H1 (cell line): ENCODE measurements around the gene BORCS8. TPM values are rescaled to one million over a fixed set of nuclear protein-coding genes. Genes with fewer than 3 reads are reported as not detected.

Experiments used
- CTCF ChIA-PET: fragments of 300-600 bp; sonication (Branson Sonifier 250); formaldehyde crosslinking; loops from one replicate; lab custom pipeline; 2021; ENCODE audit not compliant: partially characterized antibody; lab: Charles Lee
- POLR2A ChIA-PET: fragments of 300-600 bp; sonication (Branson Sonifier 250); formaldehyde crosslinking; loops from one replicate; lab custom pipeline; 2021; ENCODE audit warnings: inconsistent platforms; ENCODE audit not compliant: partially characterized antibody; lab: Charles Lee
- DNase-seq, 2 experiments: peaks; one replicate each; pipeline versions ENCODE4 v3.0.0 to v3.0.0-alpha.2; 2010 to 2022; ENCODE audit warnings: low spot score in 2 of 2, low read depth in 1 of 2, mixed read lengths in 1 of 2
- FAIRE-seq: peaks from 2 replicates; lab custom pipeline; 2011; peaks lifted over from hg19 to GRCh38; lab: Jason Lieb, UNC
- H2AFZ ChIP-seq: 2 replicates; pipeline ENCODE4 v1.8.1; 2012; ENCODE audit warnings: low read length, inconsistent platforms
- H2AK5ac ChIP-seq: 2 replicates; pipeline ENCODE4 v1.6.1; 2013; ENCODE audit warnings: low read depth, low read length
- H2BK120ac ChIP-seq: replicated peaks from 2 replicates; pipeline ENCODE3; 2013; ENCODE audit warnings: low read depth, low read length, inconsistent platforms
- H2BK12ac ChIP-seq: 2 replicates; pipeline ENCODE4 v1.6.1; 2013; ENCODE audit warnings: low read depth, low read length
- H2BK15ac ChIP-seq: 2 replicates; pipeline ENCODE4 v1.6.1; 2013; ENCODE audit warnings: low read length
- H2BK20ac ChIP-seq: 2 replicates; pipeline ENCODE4 v1.6.1; 2013; ENCODE audit warnings: low read length
- H2BK5ac ChIP-seq: 2 replicates; pipeline ENCODE4 v1.6.1; 2013; ENCODE audit warnings: low read depth, low read length
- H3K14ac ChIP-seq: 2 replicates; pipeline ENCODE4 v1.6.1; 2013; ENCODE audit warnings: inconsistent platforms; ENCODE audit not compliant: insufficient read length
- H3K18ac ChIP-seq: 2 replicates; pipeline ENCODE4 v1.6.1; 2013; ENCODE audit warnings: low read length; ENCODE audit errors: extremely low read depth
- H3K23ac ChIP-seq: 2 replicates; pipeline ENCODE4 v1.6.1; 2013; ENCODE audit warnings: inconsistent platforms; ENCODE audit not compliant: insufficient read length
- H3K23me2 ChIP-seq: 2 replicates; pipeline ENCODE4 v1.6.1; 2013; ENCODE audit warnings: low read depth, low read length
- H3K27ac ChIP-seq: 2 replicates; pipeline ENCODE4 v1.6.1; 2011; ENCODE audit warnings: low read depth, low read length, inconsistent platforms
- H3K27me3 ChIP-seq, 4 experiments: replicated peaks in 1 of 4; 1 replicate in 1 of 4; 2 replicates in 3 of 4; pipeline versions ENCODE4 v1.6.1 to v1.8.1; 2011 to 2013; ENCODE audit warnings: low read length in 3 of 4, mild to moderate bottlenecking in 3 of 4, inconsistent platforms in 2 of 4, mixed read lengths in 2 of 4, moderate library complexity in 1 of 4; ENCODE audit not compliant: control insufficient read depth in 3 of 4, insufficient read depth in 3 of 4; ENCODE audit errors: extremely low read depth in 1 of 4
- H3K36me3 ChIP-seq, 4 experiments: 2 replicates each; pipeline versions ENCODE4 v1.6.1 to v1.8.1; 2011 to 2013; ENCODE audit warnings: mild to moderate bottlenecking in 4 of 4, low read length in 3 of 4, moderate library complexity in 2 of 4, control low read depth in 1 of 4, inconsistent platforms in 1 of 4; ENCODE audit not compliant: insufficient read depth in 4 of 4, control insufficient read depth in 2 of 4
- H3K4ac ChIP-seq: replicated peaks from 2 replicates; pipeline ENCODE3; 2013; ENCODE audit warnings: low read length, low read depth, mixed read lengths, inconsistent platforms; ENCODE audit not compliant: insufficient read length
- H3K4me1 ChIP-seq, 4 experiments: replicated peaks in 1 of 4; 1 replicate in 1 of 4; 2 replicates in 3 of 4; pipeline versions ENCODE4 v1.6.1 to v1.8.1; 2011 to 2013; ENCODE audit warnings: low read length in 3 of 4, inconsistent platforms in 2 of 4, mixed read lengths in 1 of 4; ENCODE audit not compliant: insufficient read depth in 4 of 4, control insufficient read depth in 3 of 4
- H3K4me2 ChIP-seq, 2 experiments: 2 replicates each; pipeline versions ENCODE4 v1.6.1 to v1.8.1; 2011 to 2013; ENCODE audit warnings: low read depth in 2 of 2, low read length in 2 of 2, control low read depth in 1 of 2, inconsistent platforms in 1 of 2, mild to moderate bottlenecking in 1 of 2; ENCODE audit not compliant: insufficient read depth in 1 of 2
- H3K4me3 ChIP-seq, 4 experiments: fragments of 200-600, 300-600 bp in 1 of 4; sonication (generic), shearing (Covaris generic), sonication (Bioruptor Twin) in 1 of 4; 2 replicates each; pipeline versions ENCODE4 v1.5.1 to v1.8.1; 2011 to 2016; ENCODE audit warnings: low read length in 4 of 4, low read depth in 3 of 4, control low read depth in 2 of 4, inconsistent platforms in 2 of 4, mild to moderate bottlenecking in 2 of 4, mixed read lengths in 1 of 4, moderate library complexity in 1 of 4; ENCODE audit not compliant: insufficient read depth in 2 of 4; ENCODE audit errors: extremely low read depth in 1 of 4
- H3K56ac ChIP-seq: replicated peaks from 2 replicates; pipeline ENCODE3; 2013; ENCODE audit warnings: low read depth, mild to moderate bottlenecking, mixed read lengths, low read length, inconsistent platforms; ENCODE audit not compliant: insufficient read length
- H3K79me1 ChIP-seq: 2 replicates; pipeline ENCODE4 v1.6.1; 2013; ENCODE audit warnings: low read depth, low read length, control low read depth
- H3K79me2 ChIP-seq, 2 experiments: 2 replicates each; pipeline versions ENCODE4 v1.6.1 to v1.8.1; 2012 to 2013; ENCODE audit warnings: low read length in 2 of 2, mild to moderate bottlenecking in 2 of 2, inconsistent platforms in 1 of 2; ENCODE audit not compliant: insufficient read depth in 2 of 2, control insufficient read depth in 1 of 2
- H3K9ac ChIP-seq, 4 experiments: replicated peaks in 1 of 4; 1 replicate in 1 of 4; 2 replicates in 3 of 4; pipeline versions ENCODE4 v1.6.1 to v1.8.1; 2011 to 2013; ENCODE audit warnings: low read depth in 3 of 4, low read length in 3 of 4, control low read depth in 2 of 4, mild to moderate bottlenecking in 2 of 4, moderate library complexity in 2 of 4, inconsistent platforms in 1 of 4; ENCODE audit errors: extremely low read depth in 1 of 4
- H3K9me3 ChIP-seq, 2 experiments: 2 replicates each; pipeline versions ENCODE4 v1.6.1 to v1.8.1; 2012 to 2013; ENCODE audit warnings: mild to moderate bottlenecking in 2 of 2, moderate library complexity in 2 of 2, control low read depth in 1 of 2, inconsistent platforms in 1 of 2, low read depth in 1 of 2, low read length in 1 of 2, mixed read lengths in 1 of 2; ENCODE audit not compliant: insufficient read depth in 2 of 2
- H4K20me1 ChIP-seq, 2 experiments: replicated peaks in 1 of 2; 2 replicates each; pipeline versions ENCODE3 to v1.8.1; 2011 to 2013; ENCODE audit warnings: inconsistent platforms in 2 of 2, low read length in 2 of 2, mild to moderate bottlenecking in 1 of 2; ENCODE audit not compliant: insufficient read depth in 2 of 2, control insufficient read depth in 1 of 2
- H4K5ac ChIP-seq: 2 replicates; pipeline ENCODE4 v1.6.1; 2013; ENCODE audit warnings: low read length, low read depth, mixed read lengths, inconsistent platforms; ENCODE audit not compliant: insufficient read length
- H4K8ac ChIP-seq: 2 replicates; pipeline ENCODE4 v1.8.0; 2013; ENCODE audit warnings: mild to moderate bottlenecking, moderate library complexity, low read length, inconsistent platforms; ENCODE audit not compliant: insufficient read depth; ENCODE audit errors: extremely low read depth
- H4K91ac ChIP-seq: replicated peaks from 2 replicates; pipeline ENCODE3; 2013; ENCODE audit warnings: low read length, mixed read lengths, inconsistent platforms; ENCODE audit not compliant: insufficient read length
- ASH2L ChIP-seq: fragments of 200-600, 300-600 bp; sonication (generic); IDR thresholded peaks from one replicate; pipeline ENCODE4 v1.7.1; 2017; ENCODE audit warnings: low read length
- CBX5 ChIP-seq: fragments of 300-800, 300-1000 bp; sonication (generic); IDR thresholded peaks from 2 replicates; pipeline ENCODE4 v1.7.1; 2016; ENCODE audit warnings: antibody characterized with exemption, low read length, low read depth
- KDM4A ChIP-seq: IDR thresholded peaks from one replicate; pipeline ENCODE4 v1.7.1; 2012; ENCODE audit warnings: low read depth, mild to moderate bottlenecking, moderate library complexity, low read length, inconsistent platforms; ENCODE audit not compliant: severe bottlenecking
- RNF2 ChIP-seq: fragments of 200-900, 300-1000 bp; sonication (generic); IDR thresholded peaks from 2 replicates; pipeline ENCODE4 v1.7.1; 2016; ENCODE audit warnings: borderline replicate concordance, low read depth, mild to moderate bottlenecking, antibody characterized with exemption, low read length; ENCODE audit not compliant: poor library complexity, severe bottlenecking; ENCODE audit errors: missing control alignments
- SIX5 ChIP-seq: IDR thresholded peaks from 2 replicates; pipeline ENCODE4 v1.6.1; 2011; ENCODE audit warnings: mild to moderate bottlenecking, low read depth, low read length
- TAF1 ChIP-seq: IDR thresholded peaks from 2 replicates; pipeline ENCODE4 v1.6.1; 2011; ENCODE audit warnings: mild to moderate bottlenecking, low read depth, low read length
- TCF12 ChIP-seq: IDR thresholded peaks from 2 replicates; pipeline ENCODE4 v1.6.1; 2011; ENCODE audit warnings: low read depth, mild to moderate bottlenecking, low read length
- WGBS, 2 experiments: shearing (Covaris generic) in 1 of 2; methylation state at CpG; one replicate each; pipeline versions ENCODE4 v1.1.6 to v1.1.7; 2013 to 2015; ENCODE audit warnings: low lambda C conversion rate in 2 of 2, mixed read lengths in 2 of 2, inconsistent platforms in 1 of 2, low coverage in 1 of 2, missing lambda C conversion rate in 1 of 2; ENCODE audit not compliant: insufficient replicate concordance in 2 of 2, insufficient coverage in 1 of 2, insufficient read length in 1 of 2; ENCODE audit errors: extremely low coverage in 1 of 2, missing lambda C conversion rate in 1 of 2; 5-methylcytosine and 5-hydroxymethylcytosine counted together
- polyA plus RNA-seq, 7 experiments: library from polyadenylated mRNA; depleted of rRNA in 3 of 7; stranded (reverse) in 5 of 7; unstranded in 2 of 7; fragments of >200 nt in 5 of 7; fragments of 200-250 nt in 2 of 7; gene quantifications; 1 replicate in 5 of 7; 2 replicates in 1 of 7; 4 replicates in 1 of 7; pipeline versions ENCODE4 v1.2.1 to v1.2.3, GENCODE V29; 2011 to 2013; ENCODE audit warnings: missing spikeins in 2 of 7, mixed read lengths in 2 of 7
- total RNA-seq: library from RNA; stranded (reverse); fragmentation: NEBNext Ultra II Directional; extraction: Animal tissue kit (Norgen Biotek cat#: 25700); gene quantifications from 2 replicates; pipeline ENCODE4 v1.2.1, GENCODE V29; 2021

Gene BORCS8
- total and polyA plus RNA-seq, 2 of the 8 experiments (the other 6 are each of a cell fraction or from before 2014, with no cell fraction given) = 15.0 to 15.9 TPM

GRCh38 chr19:19157808-19158207, 34.1 kb downstream of the BORCS8 start:
- POLR2A ChIA-PET = interaction anchor here (1.1 to 9.4 kb wide), 4 partner anchors 10 to 220 kb away, joined by 3 to 133 read pairs (median 18); partner anchors contain the start of gene MEF2B

More at GRCh38 chr19:19157808-19158207, 34.1 kb downstream of the BORCS8 start:
- Histone ChIP-seq H3K27ac (no peak overlapping the region), H2BK120ac (no peak overlapping the region), H2AK5ac (no peak overlapping the region), H3K79me2 (no peaks in the 10 kb centered on the region), H3K9ac (no peak overlapping the region), H4K91ac (no peak overlapping the region), H3K56ac (no peak overlapping the region), H3K23me2 (peaks cover 4% of the 10 kb centered on the region; the same call in 1 of the 2 replicates), H2BK20ac (no peak overlapping the region), H2AFZ (no peak overlapping the region), H2BK15ac (no peak overlapping the region), H3K4me1 (peaks cover 0 to 8% (median 5%) of the 10 kb centered on the region in 4 experiments; a peak in 4 of 7 replicates), H3K23ac (no peak overlapping the region), H2BK12ac (no peak overlapping the region), H3K9me3 (no peaks in the 10 kb centered on the region), H3K4me2 (no peak overlapping the region), H3K18ac (no peak overlapping the region)
- FAIRE-seq = no peak
- no peak for DNase-seq
- TF ChIP-seq SIX5 = no peak
- no peak for TF ChIP-seq RNF2
- no peak for TF ChIP-seq ASH2L
- TF ChIP-seq CBX5 = no peak
- no peak for TF ChIP-seq TAF1
- no peak for TF ChIP-seq TCF12
- no peak for TF ChIP-seq KDM4A
- TF ChIP-seq, all 59 proteins: peak for 0
- no peak overlapping the region for H3K4me3 ChIP-seq
- H3K79me1 ChIP-seq = no peaks in the 10 kb centered on the region
- no peak overlapping the region for H2BK5ac ChIP-seq
- no peaks in the 10 kb centered on the region; a peak in 1 of 7 replicates for H3K27me3 ChIP-seq
- no peak overlapping the region for H3K14ac ChIP-seq
- H3K4ac ChIP-seq = no peak overlapping the region
- H4K5ac ChIP-seq = no peak overlapping the region
- CTCF ChIA-PET = interaction anchor here (0.7 to 11.9 kb wide), 7 partner anchors 10 to 124 kb away, joined by 3 to 109 read pairs (median 6); no protein-coding TSS in a partner anchor
- H4K8ac ChIP-seq = no peak overlapping the region
- peaks cover 0 to 8% (median 0%) of the 10 kb centered on the region in 4 experiments; a peak in 1 of 8 replicates for H3K36me3 ChIP-seq
- H4K20me1 ChIP-seq = no peaks in the 10 kb centered on the region
- 81% methylated on average over 5 of the region's 6 CpGs; no CpG with 5 or more reads in 1 of the 2 experiments for WGBS, 2 experiments
